K562 (cell line): Measurements from ENCODE around the gene GRIN2A. TPM values are rescaled to one million over a fixed set of nuclear protein-coding genes. Genes with fewer than 3 reads are reported as not detected.

Experiments
- ATAC-seq: fragments of 200-7000 bp; cut with Tn5 transposase; 3 replicates; pipeline ENCODE4 v1.9.1; 2020; ENCODE audit warnings: moderate library complexity
- BruUV-seq: library from RNA; stranded (reverse); fragments of 400-500 nt; replicated peaks from 2 replicates; lab custom pipeline; 2021; lab: Mats Ljungman, UMichigan
- CTCF ChIA-PET: fragments of 300-600 bp; formaldehyde crosslinking; extraction: SDS; loops from one replicate; lab custom pipeline; 2021; ENCODE audit warnings: low intra/inter-chr PET ratio; lab: Yijun Ruan, JAX
- POLR2A ChIA-PET: fragments of 300-600, 350-650 bp; sonication (Branson Sonifier 250); formaldehyde crosslinking; extraction: SDS; loops from one replicate; lab custom pipeline; 2021; ENCODE audit warnings: antibody characterized with exemption, inconsistent platforms; lab: Yijun Ruan, JAX
- DNase-seq, 4 experiments: peaks; one replicate each; pipeline versions ENCODE4 v3.0.0 to v3.0.0-alpha.2; 2011 to 2018; ENCODE audit warnings: low spot score in 3 of 4, mixed read lengths in 3 of 4; ENCODE audit errors: extremely low read depth in 1 of 4
- FAIRE-seq: peaks from 2 replicates; lab custom pipeline; 2011; peaks lifted over from hg19 to GRCh38; lab: Jason Lieb, UNC
- H2AFZ ChIP-seq: 2 replicates; pipeline ENCODE4 v1.6.0; 2011; ENCODE audit warnings: low read depth, low read length, control low read depth, inconsistent platforms
- H3K27ac ChIP-seq: fragments of 200-600 bp; 3 replicates; pipeline ENCODE4 v1.8.0; 2011; ENCODE audit warnings: low read depth, mild to moderate bottlenecking, control low read depth, inconsistent platforms, low read length, moderate library complexity, mixed read lengths; ENCODE audit errors: extremely low read depth
- H3K27me3 ChIP-seq, 2 experiments: fragments of 300-600 bp in 1 of 2; 2 replicates in 1 of 2; 3 replicates in 1 of 2; pipeline versions ENCODE4 v1.6.0 to v1.8.0; 2011; ENCODE audit warnings: inconsistent platforms in 2 of 2, low read length in 2 of 2, mild to moderate bottlenecking in 1 of 2, mixed read lengths in 1 of 2, moderate library complexity in 1 of 2; ENCODE audit not compliant: control insufficient read depth in 2 of 2, insufficient read depth in 2 of 2
- H3K36me3 ChIP-seq: fragments of 300-600 bp; 3 replicates; pipeline ENCODE4 v1.8.0; 2011; ENCODE audit warnings: mild to moderate bottlenecking, low read length, inconsistent platforms; ENCODE audit not compliant: control insufficient read depth, insufficient read depth
- H3K4me1 ChIP-seq, 2 experiments: fragments of 200-600 bp in 1 of 2; replicated peaks in 1 of 2; 2 replicates in 1 of 2; 3 replicates in 1 of 2; pipeline versions ENCODE4 v1.5.1 to v1.8.0; 2011; ENCODE audit warnings: inconsistent platforms in 2 of 2, low read length in 2 of 2, mild to moderate bottlenecking in 1 of 2, mixed read lengths in 1 of 2, moderate library complexity in 1 of 2; ENCODE audit not compliant: control insufficient read depth in 2 of 2, insufficient read depth in 2 of 2
- H3K4me2 ChIP-seq: 2 replicates; pipeline ENCODE4 v1.6.1; 2011; ENCODE audit warnings: low read length, control low read depth, inconsistent platforms, mixed read lengths; ENCODE audit not compliant: insufficient read depth
- H3K4me3 ChIP-seq: fragments of 200-600 bp; sonication (generic), shearing (Covaris generic); 2 replicates; pipeline ENCODE4 v1.5.1; 2016; ENCODE audit warnings: control low read depth, inconsistent platforms
- H3K79me2 ChIP-seq: fragments of 200-600 bp; 3 replicates; pipeline ENCODE4 v1.8.0; 2011; ENCODE audit warnings: low read length, inconsistent platforms; ENCODE audit not compliant: control insufficient read depth, insufficient read depth
- H3K9ac ChIP-seq, 2 experiments: 2 replicates each; pipeline versions ENCODE4 v1.6.0 to v1.6.1; 2011; ENCODE audit warnings: low read depth in 2 of 2, low read length in 2 of 2, control low read depth in 1 of 2, inconsistent platforms in 1 of 2, mild to moderate bottlenecking in 1 of 2, mixed read lengths in 1 of 2; ENCODE audit not compliant: insufficient read depth in 1 of 2
- H3K9me1 ChIP-seq: one replicate; pipeline ENCODE4 v1.6.0; 2011; ENCODE audit warnings: inconsistent platforms, mild to moderate bottlenecking, low read length, moderate library complexity; ENCODE audit not compliant: control insufficient read depth, insufficient read depth
- H3K9me3 ChIP-seq: replicated peaks from 2 replicates; pipeline ENCODE4 v1.5.1; 2011; ENCODE audit warnings: low read depth, low read length, inconsistent platforms; ENCODE audit not compliant: control insufficient read depth, insufficient read depth
- H4K20me1 ChIP-seq: replicated peaks from 2 replicates; pipeline ENCODE4 v1.6.1; 2011; ENCODE audit warnings: low read length, inconsistent platforms, mixed read lengths; ENCODE audit not compliant: control insufficient read depth, insufficient read depth
- CBX1 ChIP-seq: sonication (generic); IDR thresholded peaks from 2 replicates; pipeline ENCODE4 v1.6.1; 2016; ENCODE audit warnings: antibody characterized with exemption, low read depth, mild to moderate bottlenecking
- CCNT2 ChIP-seq: IDR thresholded peaks from 2 replicates; pipeline ENCODE4 v1.6.1; 2011; ENCODE audit warnings: borderline replicate concordance, low read depth, mild to moderate bottlenecking, moderate library complexity, mixed read lengths, low read length; ENCODE audit not compliant: insufficient read length; ENCODE audit errors: extremely low read depth
- DACH1 ChIP-seq: fragments of 450-650 bp; IDR thresholded peaks from 2 replicates; pipeline ENCODE4 v1.6.1; 2018; ENCODE audit not compliant: partially characterized antibody
- E2F1 ChIP-seq: sonication (generic); formaldehyde crosslinking; IDR thresholded peaks from 2 replicates; pipeline ENCODE4 v1.8.1; 2023; ENCODE audit warnings: mild to moderate bottlenecking, missing genetic modification reagents, moderate library complexity
- E2F6 ChIP-seq, 2 experiments: IDR thresholded peaks; 2 replicates each; pipeline ENCODE4 v1.6.1; 2011; ENCODE audit warnings: borderline replicate concordance in 1 of 2, control low read depth in 1 of 2, low read depth in 1 of 2, low read length in 1 of 2, mild to moderate bottlenecking in 1 of 2, mixed read lengths in 1 of 2, moderate library complexity in 1 of 2; ENCODE audit not compliant: insufficient read depth in 1 of 2, insufficient read length in 1 of 2, poor library complexity in 1 of 2, severe bottlenecking in 1 of 2; ENCODE audit errors: extremely low read depth in 1 of 2
- GABPB1 ChIP-seq: sonication (generic); formaldehyde crosslinking; IDR thresholded peaks from 2 replicates; pipeline ENCODE4 v1.8.0; 2022; ENCODE audit warnings: mild to moderate bottlenecking, missing genetic modification reagents
- HNRNPH1 ChIP-seq: fragments of 200-400 bp; formaldehyde crosslinking; optimal IDR thresholded peaks from 2 replicates; pipeline ENCODE3; 2017; ENCODE audit warnings: low read depth, mild to moderate bottlenecking, low read length, moderate library complexity
- IRF9 ChIP-seq: fragments of 450-650 bp; IDR thresholded peaks from 2 replicates; pipeline ENCODE4 v1.6.1; 2016; ENCODE audit warnings: missing biosample characterization, missing genetic modification characterization
- SIN3A ChIP-seq, 2 experiments: fragments of 150-350 bp in 1 of 2; IDR thresholded peaks; 2 replicates each; pipeline ENCODE4 v1.6.1; 2011 to 2016; ENCODE audit warnings: borderline replicate concordance in 2 of 2, low read depth in 2 of 2, low read length in 2 of 2, mild to moderate bottlenecking in 2 of 2, moderate library complexity in 2 of 2; ENCODE audit not compliant: control insufficient read depth in 1 of 2
- ZNF395 ChIP-seq: fragments of 200-800 bp; sonication (Bioruptor generic); IDR thresholded peaks from 2 replicates; pipeline ENCODE4 v1.6.1; 2017; ENCODE audit warnings: missing genetic modification characterization, missing compliant biosample characterization
- ZNF778 ChIP-seq: fragments of 450-650 bp; formaldehyde crosslinking; IDR thresholded peaks from 2 replicates; pipeline ENCODE4 v1.4.0; 2020; ENCODE audit warnings: mild to moderate bottlenecking, moderate library complexity
- WGBS: fragments of 100-300 bp; shearing (Covaris generic); methylation state at CpG from one replicate; pipeline ENCODE4 v1.1.6; 2016; ENCODE audit warnings: low coverage, mixed read lengths; ENCODE audit not compliant: insufficient coverage; ENCODE audit errors: missing lambda C conversion rate; 5-methylcytosine and 5-hydroxymethylcytosine counted together
- in situ Hi-C: fragments of 300-500 bp; cut with MboI; formaldehyde crosslinking; loops from 4 replicates; pipeline ENCODE4 v1.15.0; 2018; ENCODE audit warnings: inconsistent platforms, mixed read lengths
- intact Hi-C: fragments of 100-400 bp; cut with micrococcal nuclease; formaldehyde crosslinking; loops from 2 replicates; pipeline ENCODE4 v1.14.2; 2022
- polyA plus RNA-seq, 8 experiments: library from polyadenylated mRNA; depleted of rRNA in 4 of 8; stranded (reverse) in 5 of 8; unstranded in 3 of 8; fragments of >200 nt; fragmentation: Nextera tagmentation in 2 of 8; fragmentation: Illumina TruSeq in 1 of 8; extraction: Ambion mirVana in 2 of 8; extraction: Trizol in 1 of 8; gene quantifications; 2 replicates each; pipeline versions ENCODE4 v1.2.1 to v1.2.3, GENCODE V29; 2011 to 2014; ENCODE audit warnings: inconsistent platforms in 1 of 8, missing spikeins in 1 of 8
- total RNA-seq, 7 experiments: library from RNA; depleted of rRNA in 6 of 7; stranded (reverse); fragments of >200 nt in 6 of 7; fragmentation: Illumina TruSeq in 2 of 7; extraction: Trizol in 2 of 7; gene quantifications; 2 replicates each; pipeline versions ENCODE4 v1.2.1 to v1.2.3, GENCODE V29; 2011 to 2021; ENCODE audit warnings: low replicate concordance in 1 of 7

GRIN2A gene
- total and polyA plus RNA-seq, 9 of the 15 experiments (the other 6 are each of a cell fraction or from before 2014, with no cell fraction given): not detected

- TF ChIP-seq IRF9 (tag) (no peak), E2F1 (no peak)
Measured at GRCh38 chr16:10196999-10197398, 14.8 kb upstream of the GRIN2A start (continued).

GRCh38 chr16:10191096-10191495 lies 8.9 kb upstream of the GRIN2A start:
- H3K4me1 ChIP-seq: no peaks in the 10 kb centered on the region
- no peak for ATAC-seq
- no peaks in the 10 kb centered on the region for H3K9me3 ChIP-seq
- 0% methylated on average over 2 of the region's 2 CpGs for WGBS
- BruUV-seq: no TSS peak
- FAIRE-seq: no peak
- in situ Hi-C loops (no loop called here), intact Hi-C loops (no loop called here)
- H3K36me3 ChIP-seq: no peaks in the 10 kb centered on the region
- H3K27ac ChIP-seq: no peak overlapping the region
- ChIA-PET POLR2A (no interaction called here), CTCF (no interaction called here)
- H4K20me1 ChIP-seq: no peaks in the 10 kb centered on the region
- no peak overlapping the region for H3K9ac ChIP-seq
- no peaks in the 10 kb centered on the region for H3K9me1 ChIP-seq
- H2AFZ ChIP-seq: no peak overlapping the region
- H3K4me3 ChIP-seq: no peak overlapping the region
- peaks cover 0 to 5% of the 10 kb centered on the region in 2 experiments; a peak in 2 of 5 replicates for H3K27me3 ChIP-seq
- no peaks in the 10 kb centered on the region for H3K79me2 ChIP-seq
- DNase-seq: no peak
- TF ChIP-seq DACH1: no peak
- TF ChIP-seq CBX1: no peak
- no peak for TF ChIP-seq CCNT2
- no peak for TF ChIP-seq GABPB1 (CRISPR knock-in tag)
- TF ChIP-seq HNRNPH1: no peak
- no peak for TF ChIP-seq ZNF778 (CRISPR knock-in tag)
- no peak for TF ChIP-seq SIN3A (IDR thresholded peaks at IDR 0.05; ENCODE audit: borderline replicate concordance in 2 of 2, control insufficient read depth in 1 of 2, low read depth in 2 of 2, low read length in 2 of 2)
- TF ChIP-seq E2F6 (IDR thresholded peaks at IDR 0.05; ENCODE audit: borderline replicate concordance in 1 of 2, extremely low read depth in 1 of 2, insufficient read depth in 1 of 2, insufficient read length in 1 of 2, low read depth in 1 of 2, low read length in 1 of 2, poor library complexity in 1 of 2, severe bottlenecking in 1 of 2): no peak
- TF ChIP-seq ZNF395 (CRISPR knock-in tag): no peak
- TF ChIP-seq, all 486 proteins: peak for 0
- H3K4me2 ChIP-seq: no peak overlapping the region
